HUES64 (cell line): Measurements from ENCODE around the gene SASH3.

Experiments used
- H3K27ac ChIP-seq: 2 replicates; pipeline ENCODE4 v1.7.0; 2013; ENCODE audit warnings: low read depth, low read length, inconsistent platforms
- H3K27me3 ChIP-seq: 2 replicates; pipeline ENCODE4 v1.6.1; 2013; ENCODE audit warnings: mild to moderate bottlenecking, low read length; ENCODE audit not compliant: insufficient read depth
- H3K36me3 ChIP-seq: 2 replicates; pipeline ENCODE4 v1.6.1; 2013; ENCODE audit warnings: mild to moderate bottlenecking, low read length; ENCODE audit not compliant: insufficient read depth
- H3K4me1 ChIP-seq: 2 replicates; pipeline ENCODE4 v1.6.1; 2013; ENCODE audit warnings: mild to moderate bottlenecking, low read length, moderate library complexity; ENCODE audit not compliant: insufficient read depth
- H3K4me3 ChIP-seq: 2 replicates; pipeline ENCODE4 v1.5.1; 2013; ENCODE audit warnings: mild to moderate bottlenecking, low read length, moderate library complexity
- H3K9ac ChIP-seq: 2 replicates; pipeline ENCODE4 v1.6.1; 2013; ENCODE audit warnings: mild to moderate bottlenecking, low read depth, low read length
- H3K9me3 ChIP-seq: 2 replicates; pipeline ENCODE4 v1.6.1; 2013; ENCODE audit warnings: low read depth, low read length; ENCODE audit not compliant: insufficient read depth
- WGBS: fragments of 150-250, 120-280 bp; methylation state at CpG from one replicate; pipeline ENCODE4 v1.1.7; 2013; ENCODE audit warnings: missing lambda C conversion rate; 5-methylcytosine and 5-hydroxymethylcytosine counted together

The SASH3 gene

GRCh38 chrX:129787336-129788055 is 7.7 kb downstream of the SASH3 start:
- Histone ChIP-seq H3K9me3 (no peaks in the 10 kb centered on the region), H3K36me3 (no peaks in the 10 kb centered on the region), H3K27ac (no peak overlapping the region), H3K4me3 (no peak overlapping the region), H3K4me1 (no peaks in the 10 kb centered on the region), H3K27me3 (no peaks in the 10 kb centered on the region), H3K9ac (no peak overlapping the region)
- WGBS = 94% methylated on average over 9 of the region's 11 CpGs

- Histone ChIP-seq H3K27me3 (no peaks in the 10 kb centered on the region), H3K4me3 (no peak overlapping the region), H3K9me3 (no peaks in the 10 kb centered on the region), H3K9ac (no peak overlapping the region), H3K4me1 (no peaks in the 10 kb centered on the region), H3K27ac (no peak overlapping the region), H3K36me3 (no peaks in the 10 kb centered on the region)
- WGBS = 89% methylated on average over 6 of the region's 6 CpGs
These were observed 8.8 kb downstream of the SASH3 start for GRCh38 chrX:129788527-129788926.

GRCh38 chrX:129790146-129790545 is 10.4 kb downstream of the SASH3 start:
- no peak overlapping the region for H3K9ac ChIP-seq
- no peaks in the 10 kb centered on the region for H3K9me3 ChIP-seq
- no peak overlapping the region for H3K4me3 ChIP-seq
- H3K27ac ChIP-seq = no peak overlapping the region
- H3K4me1 ChIP-seq = no peaks in the 10 kb centered on the region
- H3K36me3 ChIP-seq = no peaks in the 10 kb centered on the region
- WGBS = 88% methylated on average over 3 of the region's 3 CpGs
- H3K27me3 ChIP-seq = no peaks in the 10 kb centered on the region

GRCh38 chrX:129790808-129791207 is 11.1 kb downstream of the SASH3 start:
- H3K36me3 ChIP-seq = no peaks in the 10 kb centered on the region
- no peak overlapping the region for H3K27ac ChIP-seq
- no peaks in the 10 kb centered on the region for H3K9me3 ChIP-seq
- no peak overlapping the region for H3K4me3 ChIP-seq
- no peak overlapping the region for H3K9ac ChIP-seq
- no peaks in the 10 kb centered on the region for H3K27me3 ChIP-seq
- 89% methylated on average over 8 of the region's 9 CpGs for WGBS
- H3K4me1 ChIP-seq = no peaks in the 10 kb centered on the region

GRCh38 chrX:129791336-129791735 is 11.6 kb downstream of the SASH3 start:
- 91% methylated on average over 8 of the region's 8 CpGs for whole genome bisulfite sequencing
- H3K9me3 ChIP-seq = no peaks in the 10 kb centered on the region
- no peak overlapping the region for H3K27ac ChIP-seq
- no peaks in the 10 kb centered on the region for H3K27me3 ChIP-seq
- no peaks in the 10 kb centered on the region for H3K36me3 ChIP-seq
- no peak overlapping the region for H3K9ac ChIP-seq
- H3K4me1 ChIP-seq = no peaks in the 10 kb centered on the region
- no peak overlapping the region for H3K4me3 ChIP-seq

- H3K9me3 ChIP-seq = no peaks in the 10 kb centered on the region
- no peaks in the 10 kb centered on the region for H3K4me1 ChIP-seq
- 94% methylated on average over 11 of the region's 11 CpGs for WGBS
- H3K9ac ChIP-seq = no peak overlapping the region
- H3K27ac ChIP-seq = no peak overlapping the region
- H3K27me3 ChIP-seq = no peaks in the 10 kb centered on the region
- H3K4me3 ChIP-seq = no peak overlapping the region
- H3K36me3 ChIP-seq = no peaks in the 10 kb centered on the region
These were observed 12.3 kb downstream of the SASH3 start for GRCh38 chrX:129791961-129792570.

- no peaks in the 10 kb centered on the region for H3K27me3 ChIP-seq
- no peaks in the 10 kb centered on the region for H3K9me3 ChIP-seq
- no peak overlapping the region for H3K27ac ChIP-seq
- H3K9ac ChIP-seq = no peak overlapping the region
- 93% methylated on average over 18 of the region's 18 CpGs for WGBS
- no peaks in the 10 kb centered on the region for H3K4me1 ChIP-seq
- H3K36me3 ChIP-seq = no peaks in the 10 kb centered on the region
- no peak overlapping the region for H3K4me3 ChIP-seq
These were observed 13.0 kb downstream of the SASH3 start for GRCh38 chrX:129792586-129793291.

GRCh38 chrX:129793604-129794191 is 13.9 kb downstream of the SASH3 start:
- 91% methylated on average over 20 of the region's 20 CpGs for WGBS
- Histone ChIP-seq H3K27ac (no peak overlapping the region), H3K9me3 (no peaks in the 10 kb centered on the region), H3K4me1 (no peaks in the 10 kb centered on the region), H3K36me3 (peaks cover 4% of the 10 kb centered on the region; the same call in 1 of the 2 replicates), H3K9ac (no peak overlapping the region), H3K4me3 (no peak overlapping the region), H3K27me3 (no peaks in the 10 kb centered on the region)

- H3K36me3 ChIP-seq = peaks cover 4% of the 10 kb centered on the region; the same call in 1 of the 2 replicates
- H3K27ac ChIP-seq = no peak overlapping the region
- no peaks in the 10 kb centered on the region for H3K9me3 ChIP-seq
- no peak overlapping the region for H3K4me3 ChIP-seq
- no peaks in the 10 kb centered on the region for H3K4me1 ChIP-seq
- 100% methylated on average over 1 of the region's 1 CpG for WGBS
- no peaks in the 10 kb centered on the region for H3K27me3 ChIP-seq
- H3K9ac ChIP-seq = no peak overlapping the region
These were observed 15.8 kb downstream of the SASH3 start for GRCh38 chrX:129795584-129795983.

- Histone ChIP-seq H3K9me3 (no peaks in the 10 kb centered on the region), H3K4me3 (no peak overlapping the region), H3K27ac (no peak overlapping the region), H3K27me3 (no peaks in the 10 kb centered on the region), H3K36me3 (peaks cover 4% of the 10 kb centered on the region; the same call in 1 of the 2 replicates), H3K9ac (no peak overlapping the region), H3K4me1 (no peaks in the 10 kb centered on the region)
- WGBS = 94% methylated on average over 4 of the region's 4 CpGs
These were observed 17.6 kb downstream of the SASH3 start for GRCh38 chrX:129797251-129797906.

GRCh38 chrX:129798456-129798855 is 18.7 kb downstream of the SASH3 start:
- Histone ChIP-seq H3K4me1 (no peaks in the 10 kb centered on the region), H3K9ac (no peak overlapping the region), H3K27ac (no peak overlapping the region), H3K9me3 (no peaks in the 10 kb centered on the region), H3K4me3 (no peak overlapping the region), H3K36me3 (peaks cover 4% of the 10 kb centered on the region; the same call in 1 of the 2 replicates), H3K27me3 (no peaks in the 10 kb centered on the region)
- 93% methylated on average over 3 of the region's 3 CpGs for WGBS
